ENCODE measurements around the gene NDUFS1.

DNA sequence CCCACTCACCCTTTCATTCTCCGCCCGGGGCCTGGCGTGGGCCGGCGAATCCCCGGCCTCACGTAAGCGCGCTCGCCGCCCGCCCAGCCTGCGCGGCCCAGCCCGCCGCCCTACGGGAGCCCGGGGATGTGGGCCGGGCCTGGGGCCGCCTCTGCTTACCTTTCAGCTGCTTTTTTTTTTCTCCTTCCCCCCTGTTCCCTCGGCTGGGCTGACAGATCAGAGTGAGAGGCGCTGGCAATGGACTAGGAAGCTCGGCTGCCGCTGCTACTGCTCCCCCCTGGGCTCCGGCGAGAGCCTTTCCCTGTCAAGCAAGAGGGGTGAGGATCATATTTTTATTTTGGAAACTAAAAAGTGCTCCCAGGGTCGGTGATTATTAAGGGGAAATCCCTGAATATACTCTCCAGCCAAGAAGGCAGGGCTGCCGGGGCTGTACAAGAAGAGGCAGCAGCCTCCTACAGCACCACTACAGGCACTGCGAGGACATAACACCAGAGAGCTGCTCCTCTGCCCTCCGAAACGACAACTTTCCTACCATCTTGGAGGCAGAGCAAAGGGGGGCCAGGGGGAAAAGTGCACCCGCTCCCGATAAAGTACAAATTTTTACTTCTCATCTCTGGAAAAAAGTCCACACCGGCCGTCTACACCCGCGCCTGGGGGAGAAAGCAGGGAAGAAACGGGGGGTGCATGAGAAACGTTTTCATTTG lies 73.3 kb downstream of the NDUFS1 start, which contains the start of gene INO80D:
- TF ChIP-seq, protein P1, sequence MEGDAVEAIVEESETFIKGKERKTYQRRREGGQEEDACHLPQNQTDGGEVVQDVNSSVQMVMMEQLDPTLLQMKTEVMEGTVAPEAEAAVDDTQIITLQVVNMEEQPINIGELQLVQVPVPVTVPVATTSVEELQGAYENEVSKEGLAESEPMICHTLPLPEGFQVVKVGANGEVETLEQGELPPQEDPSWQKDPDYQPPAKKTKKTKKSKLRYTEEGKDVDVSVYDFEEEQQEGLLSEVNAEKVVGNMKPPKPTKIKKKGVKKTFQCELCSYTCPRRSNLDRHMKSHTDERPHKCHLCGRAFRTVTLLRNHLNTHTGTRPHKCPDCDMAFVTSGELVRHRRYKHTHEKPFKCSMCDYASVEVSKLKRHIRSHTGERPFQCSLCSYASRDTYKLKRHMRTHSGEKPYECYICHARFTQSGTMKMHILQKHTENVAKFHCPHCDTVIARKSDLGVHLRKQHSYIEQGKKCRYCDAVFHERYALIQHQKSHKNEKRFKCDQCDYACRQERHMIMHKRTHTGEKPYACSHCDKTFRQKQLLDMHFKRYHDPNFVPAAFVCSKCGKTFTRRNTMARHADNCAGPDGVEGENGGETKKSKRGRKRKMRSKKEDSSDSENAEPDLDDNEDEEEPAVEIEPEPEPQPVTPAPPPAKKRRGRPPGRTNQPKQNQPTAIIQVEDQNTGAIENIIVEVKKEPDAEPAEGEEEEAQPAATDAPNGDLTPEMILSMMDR (IDR thresholded peaks at IDR 0.05): peak; percentile 44 to 76 (median 57)
- TF ChIP-seq POLR2A (IDR thresholded peaks at IDR 0.05) (peak; percentile 87), POLR2AphosphoS5 (IDR thresholded peaks at IDR 0.05) (peak; percentile 58 to 77 (median 74))

All from transverse colon (tissue), 4 donors.